Subcutaneous adipose tissue (tissue), 4 donors: ENCODE measurements around the gene TMEM41A. TPM values are rescaled to one million over a fixed set of nuclear protein-coding genes. Genes with fewer than 3 reads are reported as not detected.

Experiments
- total RNA-seq, 4 donors: library from RNA; depleted of rRNA; stranded (reverse); fragments of >200 nt; gene quantifications; one replicate each; pipeline ENCODE4 v1.1.0, GENCODE V29; 2016
- TF ChIP-seq, protein P1 (sequence below): fragments of 450-650 bp; IDR thresholded peaks from one replicate; pipeline ENCODE4 v1.5.1; 2016; ENCODE audit warnings: low read depth, mild to moderate bottlenecking, control low read depth, antibody characterized with exemption, moderate library complexity

Gene TMEM41A
- total RNA-seq, 4 donors from 2014 or later = 11.0 to 12.2 (median 11.7) TPM

DNA sequence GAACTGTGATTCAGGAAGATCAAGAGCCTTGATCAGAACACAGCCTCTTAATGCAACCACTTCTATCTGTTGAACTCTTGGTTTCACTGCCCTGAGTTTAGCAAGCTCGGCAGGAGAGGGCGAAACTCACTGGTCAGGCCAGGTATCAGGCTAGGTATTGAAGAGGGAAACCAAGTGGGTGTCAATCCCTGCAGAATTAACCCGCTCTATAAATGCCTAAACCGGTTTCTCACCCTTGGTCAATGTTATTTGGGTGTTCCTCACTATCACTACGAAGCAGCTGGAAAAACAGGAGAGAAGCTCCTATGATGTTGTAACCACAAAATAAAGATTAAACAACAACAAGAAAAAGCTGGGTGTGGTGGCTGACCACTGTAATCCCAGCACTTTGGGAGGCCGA is 29.7 kb upstream of the TMEM41A start:
- TF ChIP-seq, protein P1, sequence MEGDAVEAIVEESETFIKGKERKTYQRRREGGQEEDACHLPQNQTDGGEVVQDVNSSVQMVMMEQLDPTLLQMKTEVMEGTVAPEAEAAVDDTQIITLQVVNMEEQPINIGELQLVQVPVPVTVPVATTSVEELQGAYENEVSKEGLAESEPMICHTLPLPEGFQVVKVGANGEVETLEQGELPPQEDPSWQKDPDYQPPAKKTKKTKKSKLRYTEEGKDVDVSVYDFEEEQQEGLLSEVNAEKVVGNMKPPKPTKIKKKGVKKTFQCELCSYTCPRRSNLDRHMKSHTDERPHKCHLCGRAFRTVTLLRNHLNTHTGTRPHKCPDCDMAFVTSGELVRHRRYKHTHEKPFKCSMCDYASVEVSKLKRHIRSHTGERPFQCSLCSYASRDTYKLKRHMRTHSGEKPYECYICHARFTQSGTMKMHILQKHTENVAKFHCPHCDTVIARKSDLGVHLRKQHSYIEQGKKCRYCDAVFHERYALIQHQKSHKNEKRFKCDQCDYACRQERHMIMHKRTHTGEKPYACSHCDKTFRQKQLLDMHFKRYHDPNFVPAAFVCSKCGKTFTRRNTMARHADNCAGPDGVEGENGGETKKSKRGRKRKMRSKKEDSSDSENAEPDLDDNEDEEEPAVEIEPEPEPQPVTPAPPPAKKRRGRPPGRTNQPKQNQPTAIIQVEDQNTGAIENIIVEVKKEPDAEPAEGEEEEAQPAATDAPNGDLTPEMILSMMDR = no peak

DNA sequence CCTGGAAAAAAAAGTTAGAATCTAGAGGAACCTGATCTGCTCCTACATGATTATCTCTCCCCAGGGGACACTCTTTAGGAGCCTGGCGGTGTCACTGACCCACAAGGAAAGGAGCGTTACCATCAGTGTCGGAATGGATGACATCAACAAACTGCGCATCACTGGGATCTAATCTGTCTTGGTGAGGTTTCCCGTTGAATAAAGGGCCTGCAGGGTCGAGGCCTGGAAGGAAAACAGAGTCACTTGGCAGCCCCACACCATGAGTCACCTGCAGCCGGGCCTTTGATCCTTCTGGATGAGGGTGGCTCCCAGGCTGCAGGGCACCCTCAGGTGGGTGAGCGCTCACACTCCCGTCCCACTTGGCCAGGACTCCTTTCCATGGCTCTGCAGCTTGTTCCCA is 28.5 kb upstream of the TMEM41A start:
- TF ChIP-seq, protein P1 = no peak

DNA sequence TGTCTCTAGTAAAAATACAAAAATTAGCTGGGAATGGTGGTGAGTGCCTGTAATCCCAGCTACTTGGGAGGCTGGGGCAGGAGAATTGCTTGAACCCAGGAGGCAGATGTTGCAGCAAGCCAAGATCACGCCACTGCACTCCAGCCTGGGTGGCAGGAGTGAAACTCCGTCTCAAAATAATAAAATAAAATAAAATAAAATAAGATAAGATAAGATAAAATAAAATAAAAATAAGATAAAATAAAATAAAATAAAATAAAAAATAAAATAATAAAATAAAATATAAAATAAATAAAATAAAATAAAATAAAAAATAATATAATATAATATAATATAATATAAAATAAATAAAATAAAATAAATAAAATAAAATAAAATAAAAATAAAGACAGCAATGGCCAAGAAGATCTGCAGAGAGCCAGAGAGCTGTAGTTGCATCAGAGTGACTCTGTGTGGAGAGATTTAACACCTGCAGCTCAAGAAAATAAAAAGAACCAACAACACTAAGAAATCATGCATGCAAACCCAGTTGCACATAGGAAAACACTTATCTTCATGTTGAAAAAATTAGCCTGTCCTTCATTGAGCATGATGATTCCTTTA is 27.6 kb upstream of the TMEM41A start:
- TF ChIP-seq, protein P1 = no peak

DNA sequence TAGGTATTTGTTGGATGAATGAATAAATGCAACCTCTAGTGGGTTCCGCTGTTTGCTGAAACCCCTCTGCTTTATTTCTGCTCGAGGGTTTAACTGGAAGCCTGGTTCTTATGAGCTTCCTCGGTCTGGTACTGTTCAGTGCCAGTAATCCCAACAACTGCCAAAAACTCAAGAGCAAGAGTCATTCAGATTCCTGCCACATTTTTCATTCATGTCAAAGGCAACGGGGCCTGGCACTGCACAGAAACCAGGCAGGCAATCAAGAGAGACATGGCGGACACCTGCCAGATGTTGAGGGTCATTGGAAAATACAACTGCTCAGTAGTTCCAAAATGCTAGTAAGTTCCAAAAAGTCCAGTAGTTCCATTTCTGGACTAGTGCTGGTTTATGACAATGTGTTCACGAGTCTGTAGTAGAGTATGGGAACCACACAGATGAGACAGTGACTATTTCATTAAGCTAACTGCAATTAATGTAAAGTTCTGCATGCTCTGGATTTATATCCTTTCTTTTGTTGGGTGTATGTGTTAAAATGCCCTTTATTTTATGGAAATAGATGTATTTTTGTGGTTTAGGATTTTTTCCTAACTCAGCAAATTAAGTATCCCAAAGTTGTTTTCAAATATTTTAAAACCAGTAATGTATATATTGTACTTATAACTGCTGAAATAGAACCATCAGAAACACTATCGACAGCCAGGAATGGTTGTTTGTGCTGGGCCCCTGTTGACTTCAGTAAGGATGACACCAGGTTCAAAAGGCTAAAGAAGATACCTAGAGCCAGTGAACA is 22.7 kb upstream of the TMEM41A start:
- TF ChIP-seq, protein P1 = no peak

DNA sequence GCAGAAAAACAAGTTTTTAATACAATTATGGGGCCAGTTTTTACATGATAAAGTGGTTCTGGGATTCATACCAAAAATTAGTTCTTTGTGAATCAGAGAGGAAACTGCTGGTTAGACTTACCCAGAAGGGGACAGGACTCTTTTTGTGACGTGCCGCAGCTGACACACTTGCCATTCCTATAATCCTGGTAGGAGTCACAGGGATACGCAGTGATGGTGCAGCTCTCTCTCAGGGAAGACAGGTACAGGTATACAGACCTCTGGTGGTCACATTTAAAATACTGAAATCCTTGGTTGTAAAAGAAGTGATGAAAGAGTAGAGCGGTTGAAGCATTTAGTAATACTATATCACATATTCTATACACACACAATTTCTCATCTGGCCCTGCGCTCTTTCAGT is 20.2 kb upstream of the TMEM41A start:
- TF ChIP-seq, protein P1 = no peak

DNA sequence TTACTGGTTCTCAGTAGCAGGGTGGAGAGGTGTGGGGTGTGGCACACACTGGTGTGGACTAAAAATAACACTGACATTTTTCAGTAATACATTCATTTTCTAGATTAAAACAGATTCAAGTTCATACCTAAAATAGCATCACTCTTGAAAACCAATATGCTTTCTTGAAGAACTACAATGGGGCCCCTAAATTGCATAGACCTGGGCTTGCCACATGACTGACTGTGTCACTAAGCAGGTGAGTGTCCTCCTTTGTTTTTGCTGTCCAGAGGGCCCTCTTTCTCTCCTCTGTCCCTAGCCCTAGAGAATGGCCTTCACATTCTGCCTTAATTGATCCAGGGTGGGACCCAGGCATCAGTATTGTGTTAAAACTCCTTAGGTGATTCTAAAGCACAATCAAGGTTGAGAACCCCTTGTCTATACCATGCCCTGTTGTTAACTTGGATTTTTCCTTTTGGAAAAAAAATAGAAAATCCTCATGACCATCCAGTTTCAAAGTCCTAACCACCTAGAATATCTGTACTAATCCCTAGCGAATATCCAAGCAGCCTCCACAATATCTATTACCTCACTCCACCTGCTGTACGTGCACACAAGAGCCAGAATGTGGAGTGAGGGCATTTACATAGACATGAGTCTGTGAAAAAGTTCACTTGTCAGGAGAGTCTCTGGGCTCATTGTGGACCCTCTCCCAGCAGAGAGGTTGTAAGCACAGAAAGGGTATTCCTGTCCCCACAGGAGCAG is 18.7 kb upstream of the TMEM41A start:
- TF ChIP-seq, protein P1 = no peak

DNA sequence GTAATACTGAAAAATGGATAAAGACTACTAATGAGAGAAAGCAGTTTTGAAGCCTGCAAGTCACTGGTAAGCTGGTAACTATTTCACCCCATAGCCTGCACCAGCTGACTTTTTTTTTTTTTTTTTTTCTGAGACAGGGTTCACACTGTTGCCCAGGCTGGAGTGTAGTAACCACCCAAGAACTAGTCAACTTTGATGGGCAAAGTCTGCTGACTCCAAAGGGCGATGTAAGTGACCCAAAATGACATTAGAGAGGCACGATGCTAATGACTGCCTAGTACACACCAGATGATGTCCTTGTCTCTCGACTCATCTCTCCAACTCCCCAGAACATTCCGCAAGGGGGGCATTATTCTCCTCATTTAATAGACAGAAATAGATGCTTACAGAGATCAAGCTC is 12.9 kb upstream of the TMEM41A start:
- TF ChIP-seq, protein P1 = no peak
